DOHH2 (cell line): ENCODE data around the gene UBE4A.

ENCODE experiments used
- H3F3A ChIP-seq: fragments of 200-600 bp; sonication (generic), shearing (Covaris generic); 2 replicates; pipeline ENCODE4 v1.6.0; 2016; ENCODE audit warnings: antibody characterized with exemption, mild to moderate bottlenecking; ENCODE audit not compliant: control insufficient read depth, insufficient read depth
- H3K27ac ChIP-seq: fragments of 200-600 bp; sonication (generic); 2 replicates; pipeline ENCODE4 v1.5.1; 2014; ENCODE audit warnings: low read depth, mild to moderate bottlenecking, low read length, moderate library complexity
- H3K27me3 ChIP-seq: fragments of 200-600 bp; sonication (generic); 2 replicates; pipeline ENCODE4 v1.6.1; 2014; ENCODE audit warnings: mild to moderate bottlenecking, low read length, mixed read lengths; ENCODE audit not compliant: control insufficient read depth
- H3K36me3 ChIP-seq: fragments of 200-600 bp; sonication (generic); 2 replicates; pipeline ENCODE4 v1.6.1; 2014; ENCODE audit warnings: mild to moderate bottlenecking, low read length, moderate library complexity, mixed read lengths; ENCODE audit not compliant: control insufficient read depth
- H3K4me1 ChIP-seq: fragments of 200-600 bp; sonication (generic); 2 replicates; pipeline ENCODE4 v1.6.1; 2014; ENCODE audit warnings: mild to moderate bottlenecking, low read length, mixed read lengths; ENCODE audit not compliant: control insufficient read depth
- H3K4me2 ChIP-seq: fragments of 200-600 bp; sonication (generic); 2 replicates; pipeline ENCODE4 v1.6.0; 2014; ENCODE audit warnings: mild to moderate bottlenecking, low read length, moderate library complexity
- H3K4me3 ChIP-seq: fragments of 200-600 bp; sonication (generic); 2 replicates; pipeline ENCODE4 v1.5.1; 2014; ENCODE audit warnings: mild to moderate bottlenecking, low read length, mixed read lengths
- H3K79me2 ChIP-seq: fragments of 200-600 bp; sonication (generic); 2 replicates; pipeline ENCODE4 v1.6.1; 2014; ENCODE audit warnings: mild to moderate bottlenecking, low read length, mixed read lengths; ENCODE audit not compliant: control insufficient read depth
- H3K9me2 ChIP-seq: fragments of 200-600 bp; sonication (generic); replicated peaks from 2 replicates; pipeline ENCODE4 v1.6.1; 2014; ENCODE audit warnings: mild to moderate bottlenecking, low read length, mixed read lengths; ENCODE audit not compliant: control insufficient read depth
- H3K9me3 ChIP-seq: fragments of 200-600 bp; sonication (generic); 2 replicates; pipeline ENCODE4 v1.6.1; 2014; ENCODE audit warnings: antibody characterized with exemption, low read length, mixed read lengths; ENCODE audit not compliant: control insufficient read depth, insufficient read depth
- H4K20me1 ChIP-seq: fragments of 200-600 bp; sonication (generic); 2 replicates; pipeline ENCODE4 v1.6.0; 2014; ENCODE audit warnings: low read depth, mild to moderate bottlenecking, antibody characterized with exemption, low read length, moderate library complexity; ENCODE audit not compliant: control insufficient read depth, insufficient read depth
- EZH2phosphoT487 ChIP-seq: fragments of 200-600 bp; sonication (generic); IDR thresholded peaks from 2 replicates; pipeline ENCODE4 v1.6.1; 2017; ENCODE audit warnings: borderline replicate concordance, mild to moderate bottlenecking, antibody characterized with exemption, low read length, moderate library complexity, mixed read lengths
- TF ChIP-seq, protein P1 (sequence below): fragments of 200-600 bp; sonication (generic); IDR thresholded peaks from one replicate; pipeline ENCODE4 v1.5.1; 2014; ENCODE audit warnings: antibody characterized with exemption, mild to moderate bottlenecking, low read depth, low read length; ENCODE audit not compliant: poor library complexity, severe bottlenecking

UBE4A gene

GRCh38 chr11:118418766-118419165, 59.4 kb downstream of the UBE4A start:
- Histone ChIP-seq H3K4me2 (peak overlapping the region; percentile 54), H4K20me1 (no peaks in the 10 kb centered on the region), H3K4me3 (peak overlapping the region; percentile 38), H3K36me3 (peaks cover 10% of the 10 kb centered on the region), H3K9me3 (no peaks in the 10 kb centered on the region), H3K4me1 (peaks cover 67% of the 10 kb centered on the region), H3K27me3 (no peaks in the 10 kb centered on the region), H3K9me2 (no peaks in the 10 kb centered on the region), H3K79me2 (no peaks in the 10 kb centered on the region), H3F3A (peaks cover 15% of the 10 kb centered on the region), H3K27ac (peak overlapping the region; percentile 42)
- TF ChIP-seq, protein P1, sequence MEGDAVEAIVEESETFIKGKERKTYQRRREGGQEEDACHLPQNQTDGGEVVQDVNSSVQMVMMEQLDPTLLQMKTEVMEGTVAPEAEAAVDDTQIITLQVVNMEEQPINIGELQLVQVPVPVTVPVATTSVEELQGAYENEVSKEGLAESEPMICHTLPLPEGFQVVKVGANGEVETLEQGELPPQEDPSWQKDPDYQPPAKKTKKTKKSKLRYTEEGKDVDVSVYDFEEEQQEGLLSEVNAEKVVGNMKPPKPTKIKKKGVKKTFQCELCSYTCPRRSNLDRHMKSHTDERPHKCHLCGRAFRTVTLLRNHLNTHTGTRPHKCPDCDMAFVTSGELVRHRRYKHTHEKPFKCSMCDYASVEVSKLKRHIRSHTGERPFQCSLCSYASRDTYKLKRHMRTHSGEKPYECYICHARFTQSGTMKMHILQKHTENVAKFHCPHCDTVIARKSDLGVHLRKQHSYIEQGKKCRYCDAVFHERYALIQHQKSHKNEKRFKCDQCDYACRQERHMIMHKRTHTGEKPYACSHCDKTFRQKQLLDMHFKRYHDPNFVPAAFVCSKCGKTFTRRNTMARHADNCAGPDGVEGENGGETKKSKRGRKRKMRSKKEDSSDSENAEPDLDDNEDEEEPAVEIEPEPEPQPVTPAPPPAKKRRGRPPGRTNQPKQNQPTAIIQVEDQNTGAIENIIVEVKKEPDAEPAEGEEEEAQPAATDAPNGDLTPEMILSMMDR, result no peak
- no peak for TF ChIP-seq EZH2phosphoT487

GRCh38 chr11:118427707-118428106, 68.3 kb downstream of the UBE4A start:
- Histone ChIP-seq H3K9me3 (no peaks in the 10 kb centered on the region), H3K27me3 (no peaks in the 10 kb centered on the region), H3K4me2 (peak overlapping the region; percentile 14), H4K20me1 (no peaks in the 10 kb centered on the region), H3K36me3 (no peaks in the 10 kb centered on the region), H3F3A (peaks cover 15% of the 10 kb centered on the region), H3K4me1 (peaks cover 21% of the 10 kb centered on the region), H3K4me3 (no peak overlapping the region), H3K79me2 (no peaks in the 10 kb centered on the region), H3K9me2 (no peaks in the 10 kb centered on the region), H3K27ac (no peak overlapping the region)
- no peak for TF ChIP-seq EZH2phosphoT487
- TF ChIP-seq, protein P1, result no peak

- Histone ChIP-seq H4K20me1 (no peaks in the 10 kb centered on the region), H3K4me3 (no peak overlapping the region), H3K4me2 (no peak overlapping the region), H3K9me3 (no peaks in the 10 kb centered on the region), H3K79me2 (no peaks in the 10 kb centered on the region), H3K9me2 (no peaks in the 10 kb centered on the region), H3F3A (peaks cover 26% of the 10 kb centered on the region), H3K4me1 (peaks cover 35% of the 10 kb centered on the region), H3K27ac (no peak overlapping the region), H3K36me3 (no peaks in the 10 kb centered on the region), H3K27me3 (no peaks in the 10 kb centered on the region)
- TF ChIP-seq EZH2phosphoT487, result no peak
- TF ChIP-seq, protein P1, result peak; percentile 31
Measured at GRCh38 chr11:118430956-118431355, 71.6 kb downstream of the UBE4A start.
